ENCODE data around the gene ZDHHC11B.

The ZDHHC11B gene

GRCh38 chr5:661891-662750 lies 122.4 kb downstream of the ZDHHC11B start:
- no peak for DNase-seq (ENCODE audit: low read depth)

- no peak for DNase-seq (ENCODE audit: low read depth)
Measured at GRCh38 chr5:660491-661030, 124.0 kb downstream of the ZDHHC11B start.
